SU-DHL-6 (cell line): ENCODE measurements around the gene SCRG1.

Source experiments
- H2AFZ ChIP-seq: fragments of 200-600 bp; sonication (generic); 2 replicates; pipeline ENCODE4 v1.6.1; 2014; ENCODE audit warnings: low read depth, mild to moderate bottlenecking, moderate library complexity, mixed read lengths, antibody characterized with exemption, low read length; ENCODE audit not compliant: severe bottlenecking
- H3F3A ChIP-seq: fragments of 200-600 bp; shearing (Covaris generic); 2 replicates; pipeline ENCODE4 v1.6.0; 2016; ENCODE audit warnings: antibody characterized with exemption, mild to moderate bottlenecking; ENCODE audit not compliant: insufficient read depth
- H3K27ac ChIP-seq: fragments of 200-600 bp; sonication (generic); 2 replicates; pipeline ENCODE4 v1.5.1; 2016; ENCODE audit warnings: low read depth, mild to moderate bottlenecking, low read length, moderate library complexity, mixed read lengths
- H3K27me3 ChIP-seq: fragments of 200-600 bp; sonication (generic), shearing (Covaris generic); 2 replicates; pipeline ENCODE4 v1.6.0; 2014; ENCODE audit warnings: mild to moderate bottlenecking, low read length
- H3K36me3 ChIP-seq: fragments of 200-600 bp; sonication (generic); 2 replicates; pipeline ENCODE4 v1.6.1; 2014; ENCODE audit warnings: mild to moderate bottlenecking, low read length, mixed read lengths
- H3K4me2 ChIP-seq: fragments of 300-600, 200-600 bp; shearing (Covaris generic), sonication (generic); 2 replicates; pipeline ENCODE4 v1.6.0; 2014; ENCODE audit warnings: low read length, low read depth, mild to moderate bottlenecking; ENCODE audit not compliant: poor library complexity, severe bottlenecking
- H3K4me3 ChIP-seq: fragments of 200-600 bp; sonication (generic); 2 replicates; pipeline ENCODE4 v1.5.1; 2014; ENCODE audit warnings: antibody characterized with exemption, low read length, mild to moderate bottlenecking, mixed read lengths; ENCODE audit not compliant: insufficient read depth, poor library complexity, severe bottlenecking
- H3K79me2 ChIP-seq: fragments of 200-600 bp; sonication (generic); 2 replicates; pipeline ENCODE4 v1.6.1; 2014; ENCODE audit warnings: mild to moderate bottlenecking, low read length, moderate library complexity; ENCODE audit not compliant: insufficient read depth
- H3K9ac ChIP-seq: fragments of 200-600 bp; sonication (generic); 2 replicates; pipeline ENCODE4 v1.7.0; 2014; ENCODE audit warnings: mild to moderate bottlenecking, low read length
- H3K9me2 ChIP-seq: fragments of 200-600 bp; sonication (generic); replicated peaks from 2 replicates; pipeline ENCODE4 v1.6.1; 2014; ENCODE audit warnings: low read length; ENCODE audit not compliant: insufficient read depth
- H3K9me3 ChIP-seq: fragments of 200-600 bp; sonication (generic); 2 replicates; pipeline ENCODE4 v1.6.1; 2014; ENCODE audit warnings: low read length, mixed read lengths; ENCODE audit not compliant: insufficient read depth
- H4K20me1 ChIP-seq: fragments of 200-600 bp; sonication (generic); 2 replicates; pipeline ENCODE4 v1.6.1; 2014; ENCODE audit warnings: low read depth, mild to moderate bottlenecking, antibody characterized with exemption, low read length, moderate library complexity, mixed read lengths
- CTCF ChIP-seq: fragments of 200-600 bp; sonication (generic); IDR thresholded peaks from one replicate; pipeline ENCODE4 v1.5.1; 2017; ENCODE audit warnings: antibody characterized with exemption, mild to moderate bottlenecking, low read length, moderate library complexity; ENCODE audit not compliant: insufficient read depth, poor library complexity, severe bottlenecking
- EZH2phosphoT487 ChIP-seq: fragments of 200-600 bp; sonication (generic), shearing (Covaris generic); conservative IDR thresholded peaks from 2 replicates; pipeline ENCODE4 v1.6.1; 2018; ENCODE audit warnings: mild to moderate bottlenecking, antibody characterized with exemption, low read length, moderate library complexity, mixed read lengths

The SCRG1 gene

GRCh38 chr4:173398779-173399415, at the start of gene SCRG1:
SCRG1 (minus strand) TSS chr4:173399116; CDS start chr4:173391414, 7,702 bp downstream.
- no peaks in the 10 kb centered on the region for H3K9me2 ChIP-seq

GRCh38 chr4:173448103-173448502, 49.2 kb upstream of the SCRG1 start:
- H2AFZ ChIP-seq, result no peak overlapping the region
- no peak overlapping the region for H3K27ac ChIP-seq
- no peaks in the 10 kb centered on the region for H3K9me3 ChIP-seq
- no peak for TF ChIP-seq EZH2phosphoT487
- TF ChIP-seq CTCF, result no peak
- no peak overlapping the region for H3K4me2 ChIP-seq
- no peaks in the 10 kb centered on the region for H3K9me2 ChIP-seq
- H3K4me3 ChIP-seq, result no peak overlapping the region
- no peaks in the 10 kb centered on the region for H3K36me3 ChIP-seq
- no peak overlapping the region for H3K9ac ChIP-seq
- no peaks in the 10 kb centered on the region for H3K27me3 ChIP-seq
- H3K79me2 ChIP-seq, result no peaks in the 10 kb centered on the region
- no peaks in the 10 kb centered on the region for H3F3A ChIP-seq
- no peaks in the 10 kb centered on the region for H4K20me1 ChIP-seq

More at GRCh38 chr4:173398779-173399415, at the start of gene SCRG1:
- H4K20me1 ChIP-seq, result no peaks in the 10 kb centered on the region
- H3K4me3 ChIP-seq, result no peak within 1 kb of the TSS
- H2AFZ ChIP-seq, result no peak within 1 kb of the TSS
- H3K4me2 ChIP-seq, result no peak within 1 kb of the TSS
- H3F3A ChIP-seq, result no peaks in the 10 kb centered on the region
- H3K36me3 ChIP-seq, result no peaks in the 10 kb centered on the region; the same call in 1 of the 2 replicates
- no peak within 1 kb of the TSS for H3K9ac ChIP-seq
- H3K27ac ChIP-seq, result no peak within 1 kb of the TSS
- H3K79me2 ChIP-seq, result no peaks in the 10 kb centered on the region
- TF ChIP-seq EZH2phosphoT487 (no peak), CTCF (no peak)
- H3K27me3 ChIP-seq, result no peaks in the 10 kb centered on the region
- no peaks in the 10 kb centered on the region for H3K9me3 ChIP-seq

GRCh38 chr4:173446416-173446815, 47.5 kb upstream of the SCRG1 start:
- TF ChIP-seq CTCF, result no peak
- TF ChIP-seq EZH2phosphoT487, result no peak
- Histone ChIP-seq H3K36me3 (no peaks in the 10 kb centered on the region), H3K9me3 (no peaks in the 10 kb centered on the region), H3K4me3 (no peak overlapping the region), H3K27ac (no peak overlapping the region), H3F3A (no peaks in the 10 kb centered on the region), H2AFZ (no peak overlapping the region), H3K9ac (no peak overlapping the region), H3K4me2 (peak overlapping the region; percentile 40), H3K9me2 (no peaks in the 10 kb centered on the region), H3K79me2 (no peaks in the 10 kb centered on the region), H3K27me3 (no peaks in the 10 kb centered on the region), H4K20me1 (no peaks in the 10 kb centered on the region)
